ENCODE results near the gene C2orf81. TPM values are rescaled to one million over a fixed set of nuclear protein-coding genes. Genes with fewer than 3 reads are reported as not detected.
A peak's percentile ranks its signal among the peaks of the same experiment; 100 is the strongest.
"Not testable (repeated sequence)": the region's sequence is repeated elsewhere in the genome, so short reads cannot be mapped to it uniquely, and the experiment has no call there.

C2orf81 gene
- total RNA-seq, 1 donor, result 2.7 TPM

DNA sequence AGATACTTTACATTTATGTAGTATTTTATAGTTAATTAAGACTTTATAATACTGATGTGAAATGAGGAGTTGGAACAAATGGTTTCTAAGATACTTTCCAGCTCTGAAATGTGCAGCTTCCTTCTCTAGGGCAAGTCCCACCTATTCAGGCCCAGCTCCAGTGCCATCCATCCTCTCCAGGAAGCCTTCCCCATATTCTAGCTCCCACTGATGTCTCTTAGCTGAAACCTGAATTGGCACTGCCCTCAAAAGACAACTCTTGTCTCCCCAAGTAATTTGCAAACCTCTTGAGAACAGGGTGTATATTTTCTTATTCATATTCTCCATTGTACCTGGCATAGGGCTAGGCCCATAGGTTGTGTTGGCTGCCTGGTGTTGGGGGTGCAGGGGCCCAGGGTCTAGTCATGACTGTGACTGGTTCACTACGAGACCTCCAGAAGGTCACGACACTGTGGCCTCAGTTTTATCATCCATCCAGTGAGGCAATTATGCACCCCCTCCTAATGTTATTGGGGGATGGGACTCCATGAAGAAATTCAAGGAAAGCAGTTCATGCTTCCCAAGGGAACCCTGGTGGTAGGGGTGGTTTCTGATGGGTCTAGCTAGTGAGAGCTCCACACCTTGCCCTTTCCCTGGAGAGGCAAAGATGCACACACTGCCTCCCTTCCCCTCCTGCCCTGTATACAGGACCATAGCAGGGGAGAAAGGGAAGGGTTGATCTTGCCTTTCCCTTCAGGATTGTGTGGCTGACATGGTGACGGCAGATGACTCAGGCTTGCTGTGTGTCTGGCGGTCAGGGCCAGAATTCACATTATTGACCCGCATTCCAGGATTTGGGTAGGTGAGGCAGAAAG, 2.9 kb upstream of the C2orf81 start:
- no peak for DNase-seq (ENCODE audit: low read depth in 2 of 3, low spot score in 2 of 3)

GRCh38 chr2:74423231-74424095, 2.0 kb upstream of the C2orf81 start:
- no peak for DNase-seq (ENCODE audit: low read depth in 2 of 3, low spot score in 2 of 3)

DNA sequence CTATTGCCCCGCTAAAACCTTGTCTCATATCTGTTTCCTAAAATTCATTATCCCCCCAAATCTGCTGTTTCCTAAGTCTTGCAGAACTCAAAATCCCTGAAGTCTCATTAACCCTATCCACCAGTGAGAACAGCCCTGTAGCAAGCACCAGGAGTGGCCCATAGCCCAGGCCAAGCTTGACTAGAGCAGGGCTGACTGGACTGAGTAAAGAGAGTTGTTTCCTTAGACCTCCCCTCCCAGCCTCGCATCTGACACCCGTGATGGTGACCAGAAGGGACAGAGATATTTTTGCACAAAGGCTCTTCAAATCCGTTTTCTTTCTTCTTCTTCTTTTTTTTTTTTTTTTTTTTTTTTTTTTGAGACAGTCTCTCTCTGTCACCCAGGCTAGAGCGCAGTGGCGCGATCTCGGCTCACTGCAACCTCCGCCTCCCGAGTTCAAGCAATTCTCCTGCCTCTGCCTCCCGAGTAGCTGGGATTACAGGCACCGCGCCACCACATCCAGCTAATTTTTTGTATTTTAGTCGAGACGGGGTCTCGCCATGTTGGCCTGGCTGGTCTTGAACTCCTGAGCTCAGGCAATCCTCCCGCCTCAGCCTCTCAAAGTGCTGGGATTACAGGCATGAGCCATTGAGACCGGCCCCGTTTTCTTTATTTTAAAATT, 846 bp downstream of the C2orf81 start:
- DNase-seq (ENCODE audit: low read depth in 2 of 3, low spot score in 2 of 3), result not testable (repeated sequence)

- no peak for DNase-seq (ENCODE audit: low read depth in 2 of 3, low spot score in 2 of 3)
Measured at GRCh38 chr2:74420006-74420405, 1.4 kb downstream of the C2orf81 start.

GRCh38 chr2:74419345-74419744, 2.1 kb downstream of the C2orf81 start:
- no peak for DNase-seq (ENCODE audit: low read depth in 2 of 3, low spot score in 2 of 3)

- DNase-seq (ENCODE audit: low read depth in 2 of 3, low spot score in 2 of 3), result no peak
Measured at GRCh38 chr2:74418312-74418711, 3.1 kb downstream of the C2orf81 start.

GRCh38 chr2:74417763-74418162, 3.7 kb downstream of the C2orf81 start:
- no peak for DNase-seq (ENCODE audit: low read depth in 2 of 3, low spot score in 2 of 3)

- no peak for DNase-seq (ENCODE audit: low read depth in 2 of 3, low spot score in 2 of 3)
Measured at GRCh38 chr2:74417197-74417596, 4.2 kb downstream of the C2orf81 start.

GRCh38 chr2:74416778-74417177, 4.6 kb downstream of the C2orf81 start:
- DNase-seq (ENCODE audit: low read depth in 2 of 3, low spot score in 2 of 3), result no peak

DNA sequence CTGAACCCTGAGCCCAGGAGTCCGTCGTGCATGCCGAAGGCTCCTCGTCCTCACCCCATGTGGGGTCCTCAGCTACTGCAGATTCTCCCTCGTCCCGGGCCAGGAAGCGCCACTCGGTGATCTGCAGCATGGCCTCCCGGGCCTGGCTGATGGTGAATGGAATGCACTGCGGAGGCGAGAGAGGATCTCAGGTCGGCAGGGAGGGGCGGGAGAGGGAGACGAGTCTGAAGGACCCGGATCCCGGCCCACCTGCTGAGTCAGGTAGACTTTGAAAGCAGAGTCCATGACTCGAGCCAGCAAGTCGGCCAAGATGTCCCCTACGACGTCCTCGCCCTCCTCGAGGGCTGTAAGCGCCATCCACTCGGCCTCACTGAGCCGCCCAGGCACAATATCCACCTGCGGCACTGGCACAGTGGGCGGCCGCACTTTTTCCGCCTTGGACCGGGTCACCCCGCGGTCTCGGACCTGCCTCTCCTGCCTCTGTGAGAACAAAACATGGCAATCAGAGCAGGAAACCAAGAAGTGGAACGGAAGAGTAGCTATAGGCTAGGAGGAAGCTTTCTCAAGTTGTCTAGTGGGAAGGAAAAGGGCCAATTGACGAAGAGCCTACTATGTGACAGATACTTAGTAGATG, 5.5 kb downstream of the C2orf81 start:
- no peak for DNase-seq (ENCODE audit: low read depth in 2 of 3, low spot score in 2 of 3)

- peak in 2 of 3 donors; percentile 37 to 56 for DNase-seq (ENCODE audit: low read depth in 2 of 3, low spot score in 2 of 3)
Measured at GRCh38 chr2:74414881-74415761, 6.3 kb downstream of the C2orf81 start.

- no peak for DNase-seq (ENCODE audit: low read depth in 2 of 3, low spot score in 2 of 3)
Measured at GRCh38 chr2:74414441-74414840, 7.0 kb downstream of the C2orf81 start.

- DNase-seq (ENCODE audit: low read depth in 2 of 3, low spot score in 2 of 3), result no peak
Measured at GRCh38 chr2:74413001-74413698, 8.3 kb downstream of the C2orf81 start.

GRCh38 chr2:74407682-74408081, 13.7 kb downstream of the C2orf81 start:
- no peak for DNase-seq (ENCODE audit: low read depth in 2 of 3, low spot score in 2 of 3)

DNA sequence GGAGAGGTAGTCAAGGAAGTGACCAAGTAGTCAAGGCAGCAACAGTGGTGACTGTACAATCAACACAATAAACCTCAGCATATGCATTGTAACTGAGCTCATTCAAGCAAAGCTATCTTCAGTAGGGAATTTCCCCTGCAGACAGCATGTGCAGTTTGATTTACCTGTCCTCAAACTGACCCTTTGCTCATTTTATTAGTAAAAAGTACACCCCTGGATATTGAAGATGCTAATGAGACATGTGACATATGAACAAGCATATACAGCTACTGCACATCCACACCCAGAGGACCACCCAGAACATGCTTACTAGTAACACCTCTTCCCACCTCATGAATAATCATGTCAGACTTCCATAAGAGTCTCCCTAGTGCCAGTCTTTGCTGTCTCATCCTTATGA, 15.4 kb downstream of the C2orf81 start:
- DNase-seq (ENCODE audit: low read depth in 2 of 3, low spot score in 2 of 3), result no peak

GRCh38 chr2:74401891-74402290, 19.5 kb downstream of the C2orf81 start:
- DNase-seq (ENCODE audit: low read depth in 2 of 3, low spot score in 2 of 3), result no peak

- peak in 1 of 3 donors; percentile 61 for DNase-seq (ENCODE audit: low read depth in 2 of 3, low spot score in 2 of 3)
Measured at GRCh38 chr2:74399785-74400184, 21.6 kb downstream of the C2orf81 start.

- no peak for DNase-seq (ENCODE audit: low read depth in 2 of 3, low spot score in 2 of 3)
Measured at GRCh38 chr2:74396149-74396548, 25.3 kb downstream of the C2orf81 start.

DNA sequence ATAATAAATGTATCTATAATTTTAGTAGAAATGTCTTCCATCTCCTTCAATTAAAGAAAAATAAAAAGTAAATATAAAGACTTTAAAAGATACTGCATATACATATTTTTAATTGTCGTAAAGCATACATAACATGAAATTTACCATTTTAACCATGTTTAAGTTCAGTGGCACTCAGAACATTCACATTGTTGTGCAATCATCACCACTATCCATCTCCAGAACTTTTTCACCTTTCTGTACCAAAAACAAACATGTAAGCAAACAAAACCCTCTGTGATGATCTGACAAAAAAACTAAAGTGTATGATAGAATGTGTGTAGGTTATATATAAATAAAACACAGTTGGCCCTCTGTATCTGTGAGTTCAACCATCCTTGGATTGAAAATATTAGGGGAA, 27.9 kb downstream of the C2orf81 start:
- no peak for DNase-seq (ENCODE audit: low read depth in 2 of 3, low spot score in 2 of 3)
